ENCODE results near the gene EXOC6.
"Not testable (repeated sequence)": the region's sequence is repeated elsewhere in the genome, so short reads cannot be mapped to it uniquely, and the experiment has no call there.

Gene EXOC6

DNA sequence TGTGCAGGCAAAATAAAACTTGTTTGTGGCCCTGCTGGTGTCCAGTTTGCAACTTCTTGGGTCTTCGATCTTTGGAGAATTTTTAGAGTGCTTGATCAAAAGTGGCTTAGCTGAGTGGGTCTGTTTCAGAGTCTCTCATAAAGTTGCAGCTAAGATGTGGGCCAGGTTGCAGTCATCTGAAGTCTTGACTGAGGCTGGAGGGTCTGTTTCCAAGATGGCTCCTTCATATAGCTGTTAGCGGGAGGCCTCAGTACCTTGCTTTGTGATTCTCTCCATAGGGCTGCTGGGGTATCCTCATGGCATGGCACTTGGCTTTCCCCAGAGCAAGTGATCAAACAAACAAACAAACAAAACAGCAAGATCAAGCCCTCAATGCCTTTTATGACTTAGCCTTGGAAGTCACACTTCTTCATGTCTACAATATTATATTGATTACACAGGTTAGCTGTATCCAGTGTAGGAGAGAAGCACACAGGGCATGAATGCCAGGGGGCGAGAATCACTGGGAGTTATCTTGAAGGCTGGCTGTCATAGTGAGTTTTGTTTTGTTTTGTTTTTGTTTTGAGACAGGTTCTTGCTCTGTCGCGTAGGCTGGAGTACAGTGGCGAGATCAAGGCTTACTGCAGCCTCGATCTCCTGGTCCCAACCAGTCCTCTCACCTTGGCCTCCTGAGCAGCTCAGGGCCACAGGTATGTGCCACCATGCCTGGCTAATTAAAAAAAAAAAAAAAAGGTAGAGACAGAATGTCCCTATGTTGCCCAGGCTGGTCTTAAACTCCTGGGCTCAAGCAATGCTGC, 235.6 kb downstream of the EXOC6 start:
- no peak for DNase-seq

DNA sequence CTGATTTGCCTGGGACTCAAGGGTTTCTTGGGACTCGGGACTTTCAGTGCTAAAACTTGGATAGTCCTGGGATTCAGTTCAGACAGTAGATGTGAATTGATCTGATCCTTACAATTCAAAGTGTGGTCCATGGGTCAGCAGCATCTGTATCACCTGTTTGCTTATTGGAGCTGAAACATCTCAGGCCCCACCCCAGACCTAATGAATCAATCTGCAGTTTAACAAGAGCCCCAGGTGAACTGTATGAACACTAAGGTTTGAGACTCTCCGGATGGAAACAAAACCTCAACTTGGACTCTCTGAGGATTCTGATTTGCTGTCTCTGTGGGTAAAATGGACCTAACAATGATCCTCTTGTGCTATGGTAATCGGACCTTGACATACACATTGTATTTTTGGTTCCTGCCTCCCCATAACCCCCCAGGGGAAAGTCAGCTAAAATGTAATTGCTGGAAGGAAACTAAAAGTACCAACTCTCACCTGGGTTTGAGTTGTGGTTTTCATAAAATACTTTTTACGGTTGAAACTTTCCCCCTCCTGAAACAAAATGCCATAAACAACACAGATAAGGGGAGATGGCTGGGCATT, 237.0 kb downstream of the EXOC6 start:
- no peak for DNase-seq

DNA sequence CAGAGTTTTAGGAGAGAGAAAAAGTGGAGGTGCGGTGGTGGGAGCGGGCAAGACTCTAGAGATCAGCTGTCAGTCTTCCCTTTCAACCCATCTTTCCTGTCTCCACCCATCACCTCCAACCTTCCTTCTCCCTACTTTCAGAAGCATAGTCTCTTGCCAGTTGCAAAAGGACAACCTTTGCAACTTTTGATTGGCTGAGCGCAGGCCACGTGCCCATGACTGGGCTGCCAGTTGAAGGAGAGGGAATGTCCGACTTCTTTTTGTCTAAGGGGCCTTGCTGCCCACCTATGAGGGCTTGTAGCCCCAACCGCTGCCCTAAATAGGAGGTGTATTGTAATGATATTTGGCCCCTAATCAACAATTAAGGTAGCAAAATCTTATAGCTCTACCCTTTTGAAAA, 238.0 kb downstream of the EXOC6 start:
- no peak for DNase-seq

DNA sequence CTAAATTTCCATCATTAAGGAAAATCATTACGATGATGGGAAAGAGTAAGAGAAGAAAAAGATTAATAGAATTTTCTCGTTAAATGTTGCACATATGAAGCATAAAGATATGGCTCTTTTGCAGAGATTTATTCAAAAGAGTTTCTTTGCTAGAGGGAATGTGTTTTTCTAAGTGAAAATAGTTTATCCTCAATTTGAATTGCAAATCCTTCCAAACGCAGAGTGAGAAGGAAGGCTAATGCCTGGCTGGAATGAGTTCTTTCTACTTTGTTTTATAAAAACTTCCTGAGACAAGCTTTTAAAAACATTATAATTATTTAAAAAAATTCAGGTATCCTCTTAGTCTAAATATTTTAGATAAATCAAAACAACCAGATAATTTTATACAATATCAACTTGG, 239.5 kb downstream of the EXOC6 start:
- DNase-seq, result no peak

DNA sequence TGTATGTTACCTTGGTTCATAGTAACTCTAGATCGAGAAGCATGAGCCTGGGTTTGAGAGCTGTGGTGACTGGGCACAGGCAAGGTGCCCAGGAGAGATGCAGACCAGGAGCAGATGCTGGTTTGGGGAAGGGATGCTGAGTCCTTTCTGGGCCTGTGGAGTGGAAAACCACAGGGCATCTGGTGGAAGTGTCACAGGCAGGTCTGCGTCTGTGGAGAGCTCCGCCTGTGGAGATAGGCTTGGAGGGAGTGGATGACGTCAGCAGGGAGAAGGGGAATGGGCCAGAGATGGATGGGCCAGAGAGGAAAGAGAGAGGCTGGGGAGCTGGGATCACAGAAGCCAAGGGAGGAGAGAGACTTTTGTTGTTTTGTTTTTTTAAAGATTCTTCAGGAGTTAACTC, 240.1 kb downstream of the EXOC6 start:
- no peak for DNase-seq

- no peak for DNase-seq
Measured at GRCh38 chr10:93090619-93091018, 242.3 kb downstream of the EXOC6 start.

DNA sequence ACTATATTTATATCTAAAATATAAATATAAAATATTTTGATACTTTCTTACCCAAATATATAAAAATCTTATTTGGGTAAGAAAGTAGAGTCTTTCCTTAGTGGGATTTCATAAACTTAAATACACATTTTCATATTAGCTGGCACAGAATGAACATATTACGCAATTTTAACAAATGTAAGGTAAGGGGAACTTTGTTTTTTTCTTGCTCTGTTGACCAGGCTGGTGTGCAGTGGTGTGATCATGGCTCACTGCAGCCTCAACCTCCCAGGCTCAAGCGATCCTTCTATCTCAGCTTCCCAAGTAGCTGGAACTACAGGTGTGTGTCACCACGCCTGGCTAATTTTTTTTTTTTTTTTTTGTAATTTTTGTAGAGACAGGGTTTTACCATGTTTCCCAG, 243.6 kb downstream of the EXOC6 start:
- no peak for DNase-seq

GRCh38 chr10:93095225-93095624, 246.9 kb downstream of the EXOC6 start:
- DNase-seq, result no peak

DNA sequence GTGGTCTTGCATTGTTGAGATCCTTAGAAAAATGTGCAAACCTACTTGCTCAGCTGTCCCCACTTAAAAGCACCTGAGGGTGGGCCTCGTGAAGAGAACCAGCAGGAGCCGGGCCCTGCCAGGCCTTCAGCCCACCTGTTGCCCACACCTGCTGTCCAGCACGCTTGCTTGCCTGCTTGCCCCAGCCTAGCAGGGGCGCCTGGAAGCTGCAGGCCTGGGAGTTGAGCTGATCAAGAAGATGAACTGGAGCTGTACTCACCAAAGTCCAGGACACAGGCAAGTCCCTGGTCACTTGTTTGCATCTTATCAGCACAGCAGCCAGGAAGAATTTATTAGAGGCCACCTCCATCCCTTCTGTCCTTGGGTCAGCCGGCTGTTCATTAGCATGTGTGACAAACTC, 248.6 kb downstream of the EXOC6 start:
- no peak for DNase-seq

DNA sequence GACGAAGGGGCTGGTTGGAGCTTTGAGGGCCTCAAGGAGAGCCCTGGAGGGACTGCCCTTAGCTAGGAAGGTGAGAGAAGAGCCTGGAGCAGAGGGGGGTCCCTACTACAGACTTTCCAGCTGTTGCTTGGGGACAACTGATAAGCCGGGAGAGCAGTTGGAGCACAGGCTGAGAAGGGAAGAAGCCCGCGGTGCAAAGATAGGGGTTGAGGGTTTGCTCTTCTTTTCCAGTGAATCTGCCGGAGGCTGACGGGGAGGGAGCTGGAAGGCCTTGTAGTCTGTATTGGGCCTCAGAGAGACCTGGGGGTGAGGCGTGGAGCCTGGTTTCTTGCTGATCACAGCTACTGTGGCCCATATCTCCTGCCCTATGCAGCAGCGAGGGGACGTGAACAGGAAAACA, 249.1 kb downstream of the EXOC6 start:
- DNase-seq, result no peak

DNA sequence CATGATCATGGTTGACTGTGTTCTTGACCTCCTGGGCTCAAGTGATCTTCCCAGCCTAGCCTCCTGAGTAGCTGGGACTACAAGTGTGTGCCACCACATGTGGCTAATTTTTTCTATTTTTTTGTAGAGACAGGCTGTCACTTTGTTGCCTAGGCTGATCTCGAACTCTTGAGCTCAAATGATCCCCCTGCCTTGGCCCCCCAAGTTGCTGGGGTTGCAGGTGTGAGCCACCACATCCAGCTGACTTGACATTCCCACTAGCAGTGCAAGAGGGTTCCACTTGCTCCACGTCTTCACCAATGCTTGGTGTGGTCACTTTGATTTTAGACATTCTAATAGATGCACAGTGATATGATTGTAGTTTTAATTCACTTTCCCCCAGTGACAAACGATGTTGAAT, 250.5 kb downstream of the EXOC6 start:
- DNase-seq, result no peak

- DNase-seq, result no peak
Measured at GRCh38 chr10:93099670-93100069, 251.3 kb downstream of the EXOC6 start.

DNA sequence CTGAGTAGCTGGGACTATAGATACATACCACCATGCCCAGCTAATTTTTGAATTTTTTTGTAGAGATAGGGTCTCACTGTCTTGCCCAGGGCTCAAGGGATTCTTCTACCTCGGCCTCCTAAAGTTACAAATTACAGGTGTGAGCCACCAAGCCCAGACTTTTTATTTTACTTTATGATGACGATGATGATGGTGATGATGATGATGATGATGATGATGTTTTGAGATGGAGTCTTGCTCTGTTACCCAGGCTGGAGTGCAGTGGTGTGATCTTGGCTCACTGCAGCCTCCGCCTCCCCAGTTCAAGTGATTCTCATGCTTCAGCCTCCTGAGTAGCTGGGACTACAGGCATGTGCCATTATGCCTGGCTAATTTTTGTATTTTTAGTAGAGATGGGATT, 252.8 kb downstream of the EXOC6 start:
- not testable (repeated sequence) for DNase-seq

GRCh38 chr10:93103953-93104352, 255.6 kb downstream of the EXOC6 start:
- DNase-seq, result no peak

DNA sequence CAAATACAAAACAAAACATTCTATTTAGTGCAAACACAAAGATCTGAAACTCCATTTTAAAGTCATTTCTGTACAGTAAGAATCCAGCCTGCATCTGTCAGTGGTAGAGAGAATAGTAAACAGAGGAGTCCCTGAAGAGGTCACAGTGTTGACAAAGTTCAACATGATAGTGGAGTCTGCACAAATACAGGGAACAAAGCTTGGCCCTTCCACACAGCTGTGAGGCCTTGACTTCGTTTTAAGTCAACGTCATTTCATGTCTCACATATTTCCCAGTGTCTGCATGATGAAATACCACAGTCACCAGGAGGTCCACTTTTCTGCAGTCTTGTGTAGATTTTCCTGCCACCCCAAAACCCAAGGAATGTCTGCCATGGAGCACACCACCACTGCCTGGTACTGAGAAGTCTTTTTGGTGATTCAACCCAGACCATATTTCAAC, 258.3 kb downstream of the EXOC6 start:
- no peak for DNase-seq

Data from NCI-H1105 treated with DMSO at 0.1 percent for 48 hours (cell line).